ENCODE data around the gene HSDL2.
A peak's percentile ranks its signal among the peaks of the same experiment; 100 is the strongest.
"Not testable (repeated sequence)": the region's sequence is repeated elsewhere in the genome, so short reads cannot be mapped to it uniquely, and the experiment has no call there.

HSDL2 gene

GRCh38 chr9:112367465-112367864, 12.4 kb upstream of the HSDL2 start:
- DNase-seq = no peak

GRCh38 chr9:112369817-112370216, 10.1 kb upstream of the HSDL2 start:
- no peak for DNase-seq

- DNase-seq = no peak
These were observed 8.8 kb upstream of the HSDL2 start for GRCh38 chr9:112371060-112371459.

- DNase-seq = not testable (repeated sequence)
These were observed 6.2 kb upstream of the HSDL2 start for GRCh38 chr9:112373666-112374065.

- DNase-seq = not testable (repeated sequence)
These were observed 5.7 kb upstream of the HSDL2 start for GRCh38 chr9:112374232-112374631.

GRCh38 chr9:112375361-112375760, 4.5 kb upstream of the HSDL2 start:
- DNase-seq = no peak

- peak; percentile 25 for DNase-seq
These were observed 2.8 kb upstream of the HSDL2 start for GRCh38 chr9:112377087-112377486.

- no peak for DNase-seq
These were observed 2.1 kb upstream of the HSDL2 start for GRCh38 chr9:112377684-112378327.

GRCh38 chr9:112378328-112379176, 1.4 kb upstream of the HSDL2 start:
- no peak for DNase-seq

GRCh38 chr9:112379177-112380101, 469 bp upstream of the HSDL2 start:
- DNase-seq = peak; percentile 96

GRCh38 chr9:112380825-112381221, 915 bp downstream of the HSDL2 start:
- DNase-seq = no peak

- DNase-seq = no peak
These were observed 2.2 kb downstream of the HSDL2 start for GRCh38 chr9:112382066-112382465.

GRCh38 chr9:112382501-112383364, 2.8 kb downstream of the HSDL2 start:
- no peak for DNase-seq

- no peak for DNase-seq
These were observed 4.3 kb downstream of the HSDL2 start for GRCh38 chr9:112384219-112384618.

GRCh38 chr9:112384690-112385089, 4.8 kb downstream of the HSDL2 start:
- DNase-seq = peak; percentile 75

GRCh38 chr9:112387115-112387514, 7.2 kb downstream of the HSDL2 start:
- no peak for DNase-seq

- DNase-seq = not testable (repeated sequence)
These were observed 10.0 kb downstream of the HSDL2 start for GRCh38 chr9:112389897-112390296.

GRCh38 chr9:112391936-112392560, 12.1 kb downstream of the HSDL2 start:
- not testable (repeated sequence) for DNase-seq

- not testable (repeated sequence) for DNase-seq
These were observed 13.2 kb downstream of the HSDL2 start for GRCh38 chr9:112393146-112393545.

- DNase-seq = peak; percentile 5
These were observed 16.5 kb downstream of the HSDL2 start for GRCh38 chr9:112396416-112396815.

GRCh38 chr9:112396872-112397271, 17.0 kb downstream of the HSDL2 start:
- DNase-seq = no peak

Measured in GF-D8 (cell line).